Thymus (tissue), 11 donors: Measurements from ENCODE around the gene TEX2. TPM values are rescaled to one million over a fixed set of nuclear protein-coding genes. Genes with fewer than 3 reads are reported as not detected.
"Not testable (repeated sequence)": the region's sequence is repeated elsewhere in the genome, so short reads cannot be mapped to it uniquely, and the experiment has no call there.

Source experiments
- DNase-seq, 9 donors: peaks; one replicate each; pipeline ENCODE4 v3.0.0-alpha.2; 2013; ENCODE audit warnings: low spot score in 9 of 9, low read depth in 6 of 9, missing footprints in 1 of 9
- H3K27ac ChIP-seq, 2 donors: one replicate each; pipeline ENCODE4 v1.5.1; 2013; ENCODE audit warnings: control low read depth in 1 of 2, low read depth in 1 of 2, low read length in 1 of 2, mild to moderate bottlenecking in 1 of 2, moderate library complexity in 1 of 2
- H3K27me3 ChIP-seq, 2 donors: one replicate each; pipeline ENCODE4 v1.5.1; 2013; ENCODE audit warnings: low read length in 1 of 2; ENCODE audit not compliant: control insufficient read depth in 2 of 2, insufficient read depth in 1 of 2
- H3K36me3 ChIP-seq, 2 donors: one replicate each; pipeline ENCODE4 v1.5.1; 2013; ENCODE audit warnings: low read length in 1 of 2, mild to moderate bottlenecking in 1 of 2, moderate library complexity in 1 of 2; ENCODE audit not compliant: control insufficient read depth in 2 of 2, insufficient read depth in 2 of 2
- H3K4me1 ChIP-seq, 2 donors: one replicate each; pipeline ENCODE4 v1.5.1; 2013; ENCODE audit warnings: low read length in 2 of 2; ENCODE audit not compliant: control insufficient read depth in 2 of 2, insufficient read depth in 2 of 2
- H3K4me3 ChIP-seq, 2 donors: one replicate each; pipeline ENCODE4 v1.5.1; 2013; ENCODE audit warnings: low read length in 2 of 2, control low read depth in 1 of 2, mild to moderate bottlenecking in 1 of 2
- H3K9me3 ChIP-seq, 2 donors: one replicate each; pipeline ENCODE4 v1.5.1; 2013; ENCODE audit warnings: low read length in 1 of 2, mild to moderate bottlenecking in 1 of 2; ENCODE audit not compliant: control insufficient read depth in 2 of 2, insufficient read depth in 1 of 2
- WGBS: extraction: QIAGEN DNeasy Blood & Tissue Kit; methylation state at CpG from one replicate; pipeline ENCODE4 v1.1.7; 2013; 5-methylcytosine and 5-hydroxymethylcytosine counted together
- polyA plus RNA-seq: library from polyadenylated mRNA; stranded (reverse); fragments of 200-250 nt; gene quantifications from one replicate; pipeline ENCODE4 v1.2.3, GENCODE V29; 2013
- total RNA-seq: library from RNA; stranded (reverse); fragments of 120-200 nt; gene quantifications from one replicate; pipeline ENCODE4 v1.2.4, GENCODE V29; 2013
- donor health status: healthy.

Gene TEX2
- total and polyA plus RNA-seq, 2 donors = 8.0 to 8.7 TPM

GRCh38 chr17:64176556-64176955, 86.5 kb downstream of the TEX2 start:
- Histone ChIP-seq H3K9me3 (no peaks in the 10 kb centered on the region), H3K27ac (no peak overlapping the region), H3K4me1 (no peaks in the 10 kb centered on the region), H3K4me3 (no peak overlapping the region), H3K36me3 (peaks cover 20 to 22% of the 10 kb centered on the region in 2 donors), H3K27me3 (no peaks in the 10 kb centered on the region)
- DNase-seq = no peak

- DNase-seq = no peak
- Histone ChIP-seq H3K27ac (no peak overlapping the region), H3K9me3 (no peaks in the 10 kb centered on the region), H3K4me1 (no peaks in the 10 kb centered on the region), H3K4me3 (no peak overlapping the region), H3K36me3 (peaks cover 29 to 33% of the 10 kb centered on the region in 2 donors), H3K27me3 (no peaks in the 10 kb centered on the region)
- WGBS = 96% methylated on average over 7 of the region's 7 CpGs
Measured at GRCh38 chr17:64174686-64175456, 88.2 kb downstream of the TEX2 start.

- H3K27ac ChIP-seq = no peak overlapping the region
- no peaks in the 10 kb centered on the region for H3K27me3 ChIP-seq
- 97% methylated on average over 3 of the region's 3 CpGs for whole genome bisulfite sequencing
- DNase-seq = no peak
- no peaks in the 10 kb centered on the region for H3K9me3 ChIP-seq
- peaks cover 24 to 33% of the 10 kb centered on the region in 2 donors for H3K36me3 ChIP-seq
- H3K4me3 ChIP-seq = no peak overlapping the region
- no peaks in the 10 kb centered on the region for H3K4me1 ChIP-seq
Measured at GRCh38 chr17:64173646-64174045, 89.4 kb downstream of the TEX2 start.

- 52% methylated on average over 3 of the region's 3 CpGs for WGBS
- no peaks in the 10 kb centered on the region for H3K27me3 ChIP-seq
- H3K27ac ChIP-seq = no peak overlapping the region
- H3K4me3 ChIP-seq = no peak overlapping the region
- DNase-seq = no peak
- no peaks in the 10 kb centered on the region for H3K4me1 ChIP-seq
- peaks cover 24 to 33% of the 10 kb centered on the region in 2 donors for H3K36me3 ChIP-seq
- H3K9me3 ChIP-seq = no peaks in the 10 kb centered on the region
Measured at GRCh38 chr17:64172510-64172909, 90.5 kb downstream of the TEX2 start.

GRCh38 chr17:64171041-64171440, 92.0 kb downstream of the TEX2 start:
- no peak for DNase-seq
- Histone ChIP-seq H3K4me3 (no peak overlapping the region), H3K27me3 (no peaks in the 10 kb centered on the region), H3K36me3 (peaks cover 24 to 25% of the 10 kb centered on the region in 2 donors), H3K27ac (no peak overlapping the region), H3K9me3 (no peaks in the 10 kb centered on the region), H3K4me1 (no peaks in the 10 kb centered on the region)
- whole genome bisulfite sequencing = 97% methylated on average over 8 of the region's 8 CpGs

- Histone ChIP-seq H3K27me3 (no peaks in the 10 kb centered on the region), H3K36me3 (peaks cover 20 to 28% of the 10 kb centered on the region in 2 donors), H3K4me1 (no peaks in the 10 kb centered on the region), H3K9me3 (no peaks in the 10 kb centered on the region), H3K4me3 (no peak overlapping the region), H3K27ac (no peak overlapping the region)
- WGBS = over 99% methylated on average over 4 of the region's 4 CpGs
- no peak for DNase-seq
Measured at GRCh38 chr17:64170286-64170685, 92.8 kb downstream of the TEX2 start.

- not testable (repeated sequence) for H3K4me3 ChIP-seq
Measured at GRCh38 chr17:64167666-64168065, 95.4 kb downstream of the TEX2 start.

GRCh38 chr17:64166876-64167275, 96.2 kb downstream of the TEX2 start:
- over 99% methylated on average over 3 of the region's 3 CpGs for WGBS

More at GRCh38 chr17:64167666-64168065, 95.4 kb downstream of the TEX2 start:
- not testable (repeated sequence) for H3K9me3 ChIP-seq, DNase-seq, H3K27me3 ChIP-seq, H3K27ac ChIP-seq, H3K4me1 ChIP-seq
- WGBS = 91% methylated on average over 3 of the region's 3 CpGs
- H3K36me3 ChIP-seq = peaks cover 14 to 29% of the 10 kb centered on the region in 2 donors

GRCh38 chr17:64165347-64165746, 97.7 kb downstream of the TEX2 start:
- Histone ChIP-seq H3K4me1 (no peaks in the 10 kb centered on the region), H3K4me3 (no peak overlapping the region), H3K27ac (no peak overlapping the region), H3K36me3 (peaks cover 5 to 23% of the 10 kb centered on the region in 2 donors), H3K27me3 (no peaks in the 10 kb centered on the region), H3K9me3 (no peaks in the 10 kb centered on the region)
- 99% methylated on average over 4 of the region's 4 CpGs for WGBS
- no peak for DNase-seq

More at GRCh38 chr17:64166876-64167275, 96.2 kb downstream of the TEX2 start:
- H3K27me3 ChIP-seq = no peaks in the 10 kb centered on the region
- H3K4me1 ChIP-seq = no peaks in the 10 kb centered on the region
- H3K4me3 ChIP-seq = no peak overlapping the region
- no peaks in the 10 kb centered on the region for H3K9me3 ChIP-seq
- no peak for DNase-seq
- peaks cover 14 to 29% of the 10 kb centered on the region in 2 donors for H3K36me3 ChIP-seq
- no peak overlapping the region for H3K27ac ChIP-seq
